Cardiac muscle cell (in vitro differentiated cells and primary cell): ENCODE results near the gene CRMP1. TPM values are rescaled to one million over a fixed set of nuclear protein-coding genes. Genes with fewer than 3 reads are reported as not detected.
A peak's percentile ranks its signal among the peaks of the same experiment; 100 is the strongest.

Source experiments
- DNase-seq, 2 donors: peaks; one replicate each; pipeline versions ENCODE4 v3.0.0 to v3.0.0-alpha.2; 2010 to 2017; ENCODE audit warnings: low read depth in 1 of 2, low spot score in 1 of 2
- H3K27ac ChIP-seq: fragments of 200-600 bp; sonication (generic); 2 replicates; pipeline ENCODE4 v1.5.1; 2016
- H3K27me3 ChIP-seq: fragments of 200-600 bp; sonication (generic); 2 replicates; pipeline ENCODE4 v1.6.0; 2016; ENCODE audit warnings: control low read depth
- H3K36me3 ChIP-seq: fragments of 200-600 bp; sonication (generic); 2 replicates; pipeline ENCODE4 v1.5.1; 2016; ENCODE audit warnings: control low read depth
- H3K4me1 ChIP-seq: fragments of 200-600 bp; sonication (generic); 2 replicates; pipeline ENCODE4 v1.8.1; 2017; ENCODE audit warnings: low read depth, mild to moderate bottlenecking, mixed run types
- H3K4me3 ChIP-seq: fragments of 200-600 bp; sonication (generic); 2 replicates; pipeline ENCODE4 v1.5.1; 2016; ENCODE audit warnings: mild to moderate bottlenecking
- H3K9me3 ChIP-seq: fragments of 200-600 bp; sonication (generic); 2 replicates; pipeline ENCODE4 v1.5.1; 2017; ENCODE audit warnings: low read depth, mild to moderate bottlenecking, control low read depth
- CTCF ChIP-seq: IDR thresholded peaks from 2 replicates; pipeline ENCODE4 v1.5.1; 2012; ENCODE audit warnings: low read depth, mild to moderate bottlenecking, low read length
- polyA plus RNA-seq: library from polyadenylated mRNA; unstranded; fragments of >200 nt; fragmentation: Nextera tagmentation; extraction: Ambion mirVana; gene quantifications from 2 replicates; pipeline ENCODE4 v1.2.1, GENCODE V29; 2016
- total RNA-seq: library from RNA; depleted of rRNA; stranded (reverse); fragments of >200 nt; gene quantifications from 2 replicates; pipeline ENCODE4 v1.2.3, GENCODE V29; 2016

Gene CRMP1
- total and polyA plus RNA-seq, 2 experiments from 2014 or later = 7.7 to 9.4 TPM

GRCh38 chr4:5827108-5828004 lies 65.5 kb downstream of the CRMP1 start:
- Histone ChIP-seq H3K36me3 (no peaks in the 10 kb centered on the region), H3K9me3 (no peaks in the 10 kb centered on the region), H3K27me3 (no peaks in the 10 kb centered on the region), H3K4me1 (no peaks in the 10 kb centered on the region), H3K27ac (no peak overlapping the region), H3K4me3 (no peak overlapping the region)
- peak in 1 of 2 donors; percentile 69 for DNase-seq
- TF ChIP-seq CTCF = no peak

GRCh38 chr4:5826437-5827107 lies 66.3 kb downstream of the CRMP1 start:
- Histone ChIP-seq H3K9me3 (no peaks in the 10 kb centered on the region), H3K36me3 (no peaks in the 10 kb centered on the region), H3K27ac (no peak overlapping the region), H3K4me3 (no peak overlapping the region), H3K4me1 (no peaks in the 10 kb centered on the region), H3K27me3 (no peaks in the 10 kb centered on the region)
- DNase-seq = no peak
- TF ChIP-seq CTCF = no peak

GRCh38 chr4:5825321-5826041 lies 67.4 kb downstream of the CRMP1 start:
- Histone ChIP-seq H3K9me3 (no peaks in the 10 kb centered on the region), H3K4me3 (no peak overlapping the region), H3K36me3 (no peaks in the 10 kb centered on the region), H3K27me3 (no peaks in the 10 kb centered on the region), H3K4me1 (no peaks in the 10 kb centered on the region), H3K27ac (no peak overlapping the region)
- TF ChIP-seq CTCF = no peak
- no peak for DNase-seq

GRCh38 chr4:5824635-5825034 lies 68.3 kb downstream of the CRMP1 start:
- Histone ChIP-seq H3K27ac (no peak overlapping the region), H3K36me3 (no peaks in the 10 kb centered on the region), H3K4me3 (no peak overlapping the region), H3K27me3 (no peaks in the 10 kb centered on the region), H3K4me1 (no peaks in the 10 kb centered on the region), H3K9me3 (no peaks in the 10 kb centered on the region)
- peak; percentile 23 to 64 for DNase-seq
- peak; percentile 71 for TF ChIP-seq CTCF

- Histone ChIP-seq H3K27ac (no peak overlapping the region), H3K27me3 (no peaks in the 10 kb centered on the region), H3K4me3 (no peak overlapping the region), H3K9me3 (no peaks in the 10 kb centered on the region), H3K4me1 (no peaks in the 10 kb centered on the region), H3K36me3 (no peaks in the 10 kb centered on the region)
- no peak for TF ChIP-seq CTCF
- DNase-seq = peak in 1 of 2 donors; percentile 20
These were observed 68.7 kb downstream of the CRMP1 start for GRCh38 chr4:5824227-5824626.
